CD4-positive, alpha-beta T cell (primary cell): Measurements from ENCODE around the gene HORMAD2. TPM values are rescaled to one million over a fixed set of nuclear protein-coding genes. Genes with fewer than 3 reads are reported as not detected.

Source experiments
- ATAC-seq: fragments of 200-7000 bp; cut with Tn5 transposase; one replicate; pipeline ENCODE4 v1.10.0; 2022; ENCODE audit warnings: mild to moderate bottlenecking; ENCODE audit not compliant: poor library complexity
- CTCF ChIA-PET: fragments of 350-600 bp; sonication (Branson Sonifier 250); formaldehyde crosslinking; loops from one replicate; lab custom pipeline; 2021; ENCODE audit warnings: antibody characterized with exemption, inconsistent platforms; lab: Charles Lee
- POLR2A ChIA-PET: fragments of 350-600 bp; sonication (Branson Sonifier 250); formaldehyde crosslinking; loops from one replicate; lab custom pipeline; 2021; ENCODE audit warnings: antibody characterized with exemption, inconsistent platforms; lab: Charles Lee
- DNase-seq, 14 experiments: peaks; one replicate each; pipeline ENCODE4 v3.0.0-alpha.2; 2013 to 2020; ENCODE audit warnings: mixed read lengths in 2 of 14
- H3K27ac ChIP-seq, 2 donors: one replicate each; pipeline versions ENCODE4 v1.5.1 to v1.7.0; 2013; ENCODE audit warnings: low read length in 2 of 2, low read depth in 1 of 2, mild to moderate bottlenecking in 1 of 2
- H3K27me3 ChIP-seq, 2 experiments: 1 replicate in 1 of 2; 2 replicates in 1 of 2; pipeline versions ENCODE4 v1.6.1 to v1.7.0; 2013; ENCODE audit warnings: low read length in 2 of 2, control low read depth in 1 of 2, mild to moderate bottlenecking in 1 of 2, moderate library complexity in 1 of 2; ENCODE audit not compliant: insufficient read depth in 2 of 2, control insufficient read depth in 1 of 2
- H3K36me3 ChIP-seq: one replicate; pipeline ENCODE4 v1.6.1; 2013; ENCODE audit warnings: low read length, control low read depth; ENCODE audit not compliant: insufficient read depth
- H3K4me1 ChIP-seq: one replicate; pipeline ENCODE4 v1.6.1; 2013; ENCODE audit warnings: low read length, control low read depth; ENCODE audit not compliant: insufficient read depth
- H3K4me3 ChIP-seq: one replicate; pipeline ENCODE4 v1.5.1; 2013; ENCODE audit warnings: mild to moderate bottlenecking, low read length, moderate library complexity
- H3K9me3 ChIP-seq, 2 experiments: 1 replicate in 1 of 2; 2 replicates in 1 of 2; pipeline versions ENCODE4 v1.6.1 to v1.7.0; 2013; ENCODE audit warnings: low read length in 2 of 2, mild to moderate bottlenecking in 2 of 2, control low read depth in 1 of 2, moderate library complexity in 1 of 2; ENCODE audit not compliant: control insufficient read depth in 1 of 2, insufficient read depth in 1 of 2
- H3K27ac Mint-ChIP-seq: one replicate; pipeline ENCODE4 v1.8.0; 2020; ENCODE audit warnings: mixed read lengths
- H3K27me3 Mint-ChIP-seq: one replicate; pipeline ENCODE4 v1.8.0; 2021; ENCODE audit warnings: mixed read lengths
- H3K36me3 Mint-ChIP-seq: one replicate; pipeline ENCODE4 v1.8.0; 2021; ENCODE audit warnings: low read depth, mixed read lengths
- H3K4me1 Mint-ChIP-seq: one replicate; pipeline ENCODE4 v1.8.0; 2021; ENCODE audit warnings: low read depth, mixed read lengths
- H3K4me3 Mint-ChIP-seq: one replicate; pipeline ENCODE4 v1.8.0; 2020; ENCODE audit warnings: mild to moderate bottlenecking, mixed read lengths
- H3K9me3 Mint-ChIP-seq: one replicate; pipeline ENCODE4 v1.8.0; 2020; ENCODE audit warnings: mixed read lengths
- intact Hi-C, 2 experiments: fragments of 100-400 bp; cut with DNase I in 1 of 2; cut with micrococcal nuclease in 1 of 2; formaldehyde crosslinking; loops; one replicate each; pipeline versions ENCODE4 v1.15.1 to v1.9.0; 2023 to 2025; cut with DNase I, micrococcal nuclease
- total RNA-seq, 174 experiments: library from RNA in 2 of 174; stranded (reverse) in 2 of 174; gene quantifications; one replicate each; pipeline ENCODE4 v1.2.3 and lab custom pipeline; 2021 to 2026
- TF ChIP-seq, protein P1 (sequence below): fragments of 200-600 bp; IDR thresholded peaks from one replicate; pipeline ENCODE4 v1.8.0; 2022; ENCODE audit warnings: antibody characterized with exemption, mild to moderate bottlenecking

Gene HORMAD2
- total RNA-seq, 2 experiments from 2014 or later, result not detected

- H3K4me1 ChIP-seq, result peaks cover 62% of the 10 kb centered on the region
- intact Hi-C loops, result no loop called here
Observed at GRCh38 chr22:30226192-30226832, 146.0 kb downstream of the HORMAD2 start.

More at GRCh38 chr22:30226192-30226832, 146.0 kb downstream of the HORMAD2 start:
- POLR2A ChIA-PET, result no interaction called here
- Mint-ChIP-seq H3K36me3 (no peaks in the 10 kb centered on the region), H3K4me1 (peaks cover 55% of the 10 kb centered on the region), H3K27ac (no peak overlapping the region), H3K27me3 (no peaks in the 10 kb centered on the region), H3K4me3 (no peak overlapping the region), H3K9me3 (no peaks in the 10 kb centered on the region)
- Histone ChIP-seq H3K4me3 (no peak overlapping the region), H3K27me3 (no peaks in the 10 kb centered on the region), H3K27ac (no peak overlapping the region), H3K36me3 (no peaks in the 10 kb centered on the region), H3K9me3 (no peaks in the 10 kb centered on the region)
- ATAC-seq (no peak), DNase-seq (no peak)
- CTCF ChIA-PET, result no interaction called here
- TF ChIP-seq, protein P1, sequence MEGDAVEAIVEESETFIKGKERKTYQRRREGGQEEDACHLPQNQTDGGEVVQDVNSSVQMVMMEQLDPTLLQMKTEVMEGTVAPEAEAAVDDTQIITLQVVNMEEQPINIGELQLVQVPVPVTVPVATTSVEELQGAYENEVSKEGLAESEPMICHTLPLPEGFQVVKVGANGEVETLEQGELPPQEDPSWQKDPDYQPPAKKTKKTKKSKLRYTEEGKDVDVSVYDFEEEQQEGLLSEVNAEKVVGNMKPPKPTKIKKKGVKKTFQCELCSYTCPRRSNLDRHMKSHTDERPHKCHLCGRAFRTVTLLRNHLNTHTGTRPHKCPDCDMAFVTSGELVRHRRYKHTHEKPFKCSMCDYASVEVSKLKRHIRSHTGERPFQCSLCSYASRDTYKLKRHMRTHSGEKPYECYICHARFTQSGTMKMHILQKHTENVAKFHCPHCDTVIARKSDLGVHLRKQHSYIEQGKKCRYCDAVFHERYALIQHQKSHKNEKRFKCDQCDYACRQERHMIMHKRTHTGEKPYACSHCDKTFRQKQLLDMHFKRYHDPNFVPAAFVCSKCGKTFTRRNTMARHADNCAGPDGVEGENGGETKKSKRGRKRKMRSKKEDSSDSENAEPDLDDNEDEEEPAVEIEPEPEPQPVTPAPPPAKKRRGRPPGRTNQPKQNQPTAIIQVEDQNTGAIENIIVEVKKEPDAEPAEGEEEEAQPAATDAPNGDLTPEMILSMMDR, result no peak

Other genes with a start within 250 kb of the HORMAD2 start
- gene ASCC2, start 242.2 kb upstream of the HORMAD2 start, total RNA-seq, result 10 to 100 TPM; 67.1 to 68.3 TPM
- gene MTMR3, start 197.3 kb upstream of the HORMAD2 start, total RNA-seq, result 10 to 100 TPM; 57.8 to 60.6 TPM
- gene LIF, start 166.3 kb downstream of the HORMAD2 start, total RNA-seq, result under 1 TPM; 0.17 to 0.30 TPM
- gene OSM, start 186.4 kb downstream of the HORMAD2 start, total RNA-seq, result 10 to 100 TPM; 13.9 to 16.7 TPM
- gene CASTOR1, start 209.0 kb downstream of the HORMAD2 start, total RNA-seq, result 1 to 10 TPM; 7.9 to 8.8 TPM
- gene TBC1D10A, start 246.5 kb downstream of the HORMAD2 start, total RNA-seq, result 10 to 100 TPM; 38.9 to 41.8 TPM